ENCODE results near the gene SLC29A3.

DNA sequence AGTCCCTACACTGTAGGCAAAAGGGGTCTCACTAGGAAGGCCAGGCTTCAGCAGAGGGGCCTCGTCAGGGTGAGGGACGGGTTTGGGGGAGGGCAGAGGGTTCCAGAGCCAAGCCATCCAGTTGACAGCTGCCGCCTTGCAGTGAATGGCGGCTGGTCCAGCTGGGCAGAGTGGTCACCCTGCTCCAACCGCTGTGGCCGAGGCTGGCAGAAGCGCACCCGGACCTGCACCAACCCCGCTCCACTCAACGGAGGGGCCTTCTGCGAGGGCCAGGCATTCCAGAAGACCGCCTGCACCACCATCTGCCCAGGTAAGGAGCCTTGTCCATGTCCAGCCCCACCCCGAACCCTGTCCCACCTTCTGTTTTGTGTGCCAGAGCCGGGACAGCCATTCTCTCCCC lies 31.6 kb upstream of the SLC29A3 start:
- TF ChIP-seq, protein P1, sequence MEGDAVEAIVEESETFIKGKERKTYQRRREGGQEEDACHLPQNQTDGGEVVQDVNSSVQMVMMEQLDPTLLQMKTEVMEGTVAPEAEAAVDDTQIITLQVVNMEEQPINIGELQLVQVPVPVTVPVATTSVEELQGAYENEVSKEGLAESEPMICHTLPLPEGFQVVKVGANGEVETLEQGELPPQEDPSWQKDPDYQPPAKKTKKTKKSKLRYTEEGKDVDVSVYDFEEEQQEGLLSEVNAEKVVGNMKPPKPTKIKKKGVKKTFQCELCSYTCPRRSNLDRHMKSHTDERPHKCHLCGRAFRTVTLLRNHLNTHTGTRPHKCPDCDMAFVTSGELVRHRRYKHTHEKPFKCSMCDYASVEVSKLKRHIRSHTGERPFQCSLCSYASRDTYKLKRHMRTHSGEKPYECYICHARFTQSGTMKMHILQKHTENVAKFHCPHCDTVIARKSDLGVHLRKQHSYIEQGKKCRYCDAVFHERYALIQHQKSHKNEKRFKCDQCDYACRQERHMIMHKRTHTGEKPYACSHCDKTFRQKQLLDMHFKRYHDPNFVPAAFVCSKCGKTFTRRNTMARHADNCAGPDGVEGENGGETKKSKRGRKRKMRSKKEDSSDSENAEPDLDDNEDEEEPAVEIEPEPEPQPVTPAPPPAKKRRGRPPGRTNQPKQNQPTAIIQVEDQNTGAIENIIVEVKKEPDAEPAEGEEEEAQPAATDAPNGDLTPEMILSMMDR (IDR thresholded peaks at IDR 0.05): no peak
- TF ChIP-seq POLR2A (IDR thresholded peaks at IDR 0.05) (no peak), POLR2AphosphoS5 (IDR thresholded peaks at IDR 0.05) (no peak)

Measured in breast epithelium (tissue), 3 donors.